PC-9 (cell line): ENCODE data around the gene SNX20.

Experiments used
- EZH2 ChIP-seq: fragments of 200-600 bp; sonication (generic); IDR thresholded peaks from 2 replicates; pipeline ENCODE4 v1.8.0; 2017; ENCODE audit warnings: antibody characterized with exemption, low read depth
- TF ChIP-seq, protein P1 (sequence below): fragments of 200-600 bp; sonication (generic); conservative IDR thresholded peaks from 2 replicates; pipeline ENCODE4 v1.6.1; 2017; ENCODE audit warnings: mixed run types, antibody characterized with exemption, mild to moderate bottlenecking, moderate library complexity

DNA sequence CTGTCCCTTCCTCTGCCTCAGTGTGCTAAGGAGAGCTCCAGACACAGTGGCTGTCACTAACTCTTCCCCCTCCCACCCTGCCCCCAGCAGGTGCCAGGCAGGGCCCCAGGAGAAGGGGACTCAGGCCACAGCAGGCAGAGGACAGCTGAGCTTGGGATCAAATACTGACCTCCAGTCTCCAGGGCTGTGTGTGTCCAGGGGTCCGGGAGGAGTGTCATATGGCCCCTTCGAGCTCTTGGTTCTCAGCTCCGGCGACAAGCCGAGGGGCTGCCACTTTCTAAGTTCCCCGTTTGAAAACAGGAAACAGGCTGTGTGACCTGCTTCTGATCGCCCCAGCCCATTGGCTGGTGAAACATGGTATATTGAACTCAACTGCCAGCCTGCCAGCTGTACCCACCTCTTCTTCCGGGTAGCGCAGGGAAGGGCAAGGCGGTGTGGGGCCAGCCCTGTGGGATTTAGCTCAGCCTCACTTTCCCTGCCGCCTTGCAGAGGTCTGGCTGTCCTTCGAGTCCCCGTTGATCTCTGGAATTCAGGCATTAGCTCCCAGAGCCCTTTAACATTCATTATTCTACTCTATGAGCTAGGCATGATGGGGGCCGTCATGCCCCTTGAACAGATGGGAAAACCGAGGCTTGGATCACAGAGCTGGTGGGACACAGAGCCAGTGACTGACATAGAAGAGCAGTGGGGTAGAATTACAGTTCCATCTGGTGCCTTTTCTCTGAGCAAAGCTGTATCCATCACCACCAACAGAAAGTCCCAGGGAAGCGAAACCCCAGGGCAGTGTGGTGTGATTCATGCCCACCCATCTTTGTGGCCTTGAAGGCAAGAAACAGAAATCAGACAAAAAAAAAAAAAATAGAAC, at the start of gene SNX20:
- TF ChIP-seq, protein P1, sequence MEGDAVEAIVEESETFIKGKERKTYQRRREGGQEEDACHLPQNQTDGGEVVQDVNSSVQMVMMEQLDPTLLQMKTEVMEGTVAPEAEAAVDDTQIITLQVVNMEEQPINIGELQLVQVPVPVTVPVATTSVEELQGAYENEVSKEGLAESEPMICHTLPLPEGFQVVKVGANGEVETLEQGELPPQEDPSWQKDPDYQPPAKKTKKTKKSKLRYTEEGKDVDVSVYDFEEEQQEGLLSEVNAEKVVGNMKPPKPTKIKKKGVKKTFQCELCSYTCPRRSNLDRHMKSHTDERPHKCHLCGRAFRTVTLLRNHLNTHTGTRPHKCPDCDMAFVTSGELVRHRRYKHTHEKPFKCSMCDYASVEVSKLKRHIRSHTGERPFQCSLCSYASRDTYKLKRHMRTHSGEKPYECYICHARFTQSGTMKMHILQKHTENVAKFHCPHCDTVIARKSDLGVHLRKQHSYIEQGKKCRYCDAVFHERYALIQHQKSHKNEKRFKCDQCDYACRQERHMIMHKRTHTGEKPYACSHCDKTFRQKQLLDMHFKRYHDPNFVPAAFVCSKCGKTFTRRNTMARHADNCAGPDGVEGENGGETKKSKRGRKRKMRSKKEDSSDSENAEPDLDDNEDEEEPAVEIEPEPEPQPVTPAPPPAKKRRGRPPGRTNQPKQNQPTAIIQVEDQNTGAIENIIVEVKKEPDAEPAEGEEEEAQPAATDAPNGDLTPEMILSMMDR = no peak
- no peak for TF ChIP-seq EZH2
